ENCODE measurements around the gene ZFAND6.

Gene ZFAND6

GRCh38 chr15:80161468-80162016, 102.1 kb downstream of the ZFAND6 start:
- no peak for FAIRE-seq
- no peak for DNase-seq (ENCODE audit: extremely low spot score, insufficient read length, low read depth)

- FAIRE-seq (no peak), DNase-seq (ENCODE audit: extremely low spot score, insufficient read length, low read depth) (no peak)
Observed at GRCh38 chr15:80162059-80162554, 102.6 kb downstream of the ZFAND6 start.

GRCh38 chr15:80163217-80163616, 103.7 kb downstream of the ZFAND6 start:
- FAIRE-seq = no peak
- DNase-seq (ENCODE audit: extremely low spot score, insufficient read length, low read depth) = no peak

- DNase-seq (ENCODE audit: extremely low spot score, insufficient read length, low read depth) = no peak
- no peak for FAIRE-seq
Observed at GRCh38 chr15:80163897-80164296, 104.4 kb downstream of the ZFAND6 start.

GRCh38 chr15:80167936-80168335, 108.5 kb downstream of the ZFAND6 start:
- no peak for FAIRE-seq
- no peak for DNase-seq (ENCODE audit: extremely low spot score, insufficient read length, low read depth)

GRCh38 chr15:80168421-80168820, 108.9 kb downstream of the ZFAND6 start:
- FAIRE-seq (no peak), DNase-seq (ENCODE audit: extremely low spot score, insufficient read length, low read depth) (no peak)

GRCh38 chr15:80169768-80170357, 110.4 kb downstream of the ZFAND6 start:
- FAIRE-seq (no peak), DNase-seq (ENCODE audit: extremely low spot score, insufficient read length, low read depth) (no peak)

- no peak for FAIRE-seq
- DNase-seq (ENCODE audit: extremely low spot score, insufficient read length, low read depth) = no peak
Observed at GRCh38 chr15:80170596-80170995, 111.1 kb downstream of the ZFAND6 start.

- no peak for FAIRE-seq
- DNase-seq (ENCODE audit: extremely low spot score, insufficient read length, low read depth) = no peak
Observed at GRCh38 chr15:80171787-80172186, 112.3 kb downstream of the ZFAND6 start.

- DNase-seq (ENCODE audit: extremely low spot score, insufficient read length, low read depth) (no peak), FAIRE-seq (no peak)
Observed at GRCh38 chr15:80172401-80172800, 112.9 kb downstream of the ZFAND6 start.

- FAIRE-seq (peak; percentile 89), DNase-seq (ENCODE audit: extremely low spot score, insufficient read length, low read depth) (peak; percentile 54)
Observed at GRCh38 chr15:80173022-80173759, 113.7 kb downstream of the ZFAND6 start.

GRCh38 chr15:80174017-80174746, 114.7 kb downstream of the ZFAND6 start:
- DNase-seq (ENCODE audit: extremely low spot score, insufficient read length, low read depth) (no peak), FAIRE-seq (no peak)

GRCh38 chr15:80175436-80175835, 116.0 kb downstream of the ZFAND6 start:
- no peak for DNase-seq (ENCODE audit: extremely low spot score, insufficient read length, low read depth)
- no peak for FAIRE-seq

GRCh38 chr15:80176443-80176842, 117.0 kb downstream of the ZFAND6 start:
- no peak for DNase-seq (ENCODE audit: extremely low spot score, insufficient read length, low read depth)
- no peak for FAIRE-seq

- FAIRE-seq (no peak), DNase-seq (ENCODE audit: extremely low spot score, insufficient read length, low read depth) (no peak)
Observed at GRCh38 chr15:80177156-80177555, 117.7 kb downstream of the ZFAND6 start.

- DNase-seq (ENCODE audit: extremely low spot score, insufficient read length, low read depth) (no peak), FAIRE-seq (no peak)
Observed at GRCh38 chr15:80179025-80179759, 119.7 kb downstream of the ZFAND6 start.

- no peak for FAIRE-seq
- no peak for DNase-seq (ENCODE audit: extremely low spot score, insufficient read length, low read depth)
Observed at GRCh38 chr15:80179935-80180334, 120.5 kb downstream of the ZFAND6 start.

GRCh38 chr15:80180468-80180867, 121.0 kb downstream of the ZFAND6 start:
- DNase-seq (ENCODE audit: extremely low spot score, insufficient read length, low read depth) (no peak), FAIRE-seq (no peak)

GRCh38 chr15:80180986-80181385, 121.5 kb downstream of the ZFAND6 start:
- no peak for FAIRE-seq
- no peak for DNase-seq (ENCODE audit: extremely low spot score, insufficient read length, low read depth)

GRCh38 chr15:80182611-80183261, 123.3 kb downstream of the ZFAND6 start:
- FAIRE-seq (no peak), DNase-seq (ENCODE audit: extremely low spot score, insufficient read length, low read depth) (no peak)

Measured in GM18507 (cell line).